Stimulated activated CD4-positive, alpha-beta T cell treated with anti-CD3 and anti-CD28 coated beads, TNF-alpha, amount 100 ng/mL, for 1 hour (primary cell): ENCODE data around the gene PAAF1.

Experiments used
- DNase-seq, 3 donors: peaks; one replicate each; pipeline ENCODE4 v3.0.0-alpha.2; 2020; ENCODE audit warnings: low read depth in 3 of 3, low spot score in 1 of 3

Gene PAAF1

DNA sequence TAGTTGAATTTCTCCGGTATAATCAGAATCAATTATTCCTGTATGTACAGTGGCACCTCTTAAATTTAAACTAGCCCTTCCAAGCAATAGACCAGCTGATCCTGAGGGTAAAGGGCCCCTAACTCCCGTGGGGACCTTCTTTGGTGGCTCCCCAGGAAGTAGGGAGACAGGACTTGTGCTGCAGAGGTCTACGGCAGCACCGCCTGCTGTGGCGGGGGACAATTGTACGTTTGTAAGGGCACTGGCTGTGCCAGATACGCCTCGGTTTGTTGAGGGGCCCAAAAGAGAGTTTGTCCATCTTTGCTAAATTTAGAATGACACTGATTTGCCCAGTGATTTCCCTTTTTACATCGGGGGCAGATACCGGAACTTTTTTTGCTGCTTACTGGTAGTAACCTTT, 68.1 kb downstream of the PAAF1 start:
- no peak for DNase-seq

DNA sequence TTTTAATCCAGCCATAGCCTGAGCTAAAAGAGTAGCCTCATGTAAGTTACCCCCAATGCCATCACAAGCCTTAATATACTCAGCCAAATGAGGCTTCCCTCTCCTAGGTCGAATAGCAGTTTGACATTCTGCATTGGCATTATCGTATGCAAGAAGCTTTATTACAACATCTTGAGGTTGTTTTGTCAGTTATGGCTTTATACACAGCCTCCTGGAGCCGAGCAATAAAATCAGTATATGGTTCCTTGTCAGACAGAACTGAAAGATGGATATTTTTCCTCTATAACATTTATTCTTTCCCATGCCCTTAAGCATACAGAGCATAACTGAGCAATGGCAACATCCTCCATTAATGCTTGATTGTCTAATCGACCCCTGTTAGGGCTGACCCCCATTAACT, 68.6 kb downstream of the PAAF1 start:
- no peak for DNase-seq

DNA sequence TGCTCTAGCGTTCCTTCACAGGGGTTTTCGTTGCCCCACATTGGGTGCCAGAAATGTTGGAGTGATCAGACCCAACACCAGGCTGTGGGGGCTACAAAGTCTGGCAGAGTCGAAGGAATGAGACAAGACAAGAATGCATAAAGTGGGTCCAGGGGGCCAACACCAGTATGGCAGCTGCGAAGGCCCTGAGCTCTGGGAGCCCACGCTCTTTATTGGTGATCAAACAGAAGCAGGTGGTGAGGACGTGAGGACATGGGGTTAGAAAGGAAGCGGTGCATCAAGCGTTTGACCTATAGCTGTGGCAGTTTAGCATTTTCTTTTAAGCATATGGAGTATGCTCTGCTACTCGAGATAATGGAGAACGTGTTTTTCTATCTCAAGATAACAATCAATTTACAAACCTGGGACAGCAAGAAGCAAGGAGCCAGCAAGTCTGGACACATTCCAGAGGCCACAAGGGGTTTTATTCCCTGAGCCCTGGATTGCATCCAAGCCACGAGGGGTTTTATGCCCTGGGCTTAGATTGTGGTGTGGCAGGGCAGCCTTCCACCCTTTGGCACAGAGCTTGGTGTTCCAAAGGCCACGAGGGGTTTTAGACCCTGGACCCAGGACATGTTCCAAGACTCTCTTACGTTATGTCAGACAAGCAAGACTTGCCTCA, 70.1 kb downstream of the PAAF1 start:
- no peak for DNase-seq

DNA sequence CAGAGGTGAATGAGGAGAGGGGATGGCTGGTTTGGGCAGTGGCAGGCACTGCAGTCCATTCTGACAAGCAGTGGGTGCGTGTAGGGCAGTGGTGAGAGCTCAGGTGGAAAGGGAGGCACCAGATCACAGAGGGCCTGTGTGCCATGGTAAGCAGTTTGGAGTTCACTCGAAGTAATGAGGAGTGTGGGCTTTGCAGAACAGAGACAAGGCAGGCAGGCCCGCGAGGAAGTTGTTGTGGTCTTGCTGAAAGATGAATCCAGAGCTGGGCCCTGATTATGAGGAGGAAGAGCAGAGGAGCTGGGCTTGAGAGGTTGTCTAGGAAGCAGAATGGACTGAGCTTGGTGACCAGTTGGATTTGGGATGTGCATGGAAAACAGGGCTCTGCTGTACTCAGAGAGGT, 72.4 kb downstream of the PAAF1 start:
- no peak for DNase-seq

DNA sequence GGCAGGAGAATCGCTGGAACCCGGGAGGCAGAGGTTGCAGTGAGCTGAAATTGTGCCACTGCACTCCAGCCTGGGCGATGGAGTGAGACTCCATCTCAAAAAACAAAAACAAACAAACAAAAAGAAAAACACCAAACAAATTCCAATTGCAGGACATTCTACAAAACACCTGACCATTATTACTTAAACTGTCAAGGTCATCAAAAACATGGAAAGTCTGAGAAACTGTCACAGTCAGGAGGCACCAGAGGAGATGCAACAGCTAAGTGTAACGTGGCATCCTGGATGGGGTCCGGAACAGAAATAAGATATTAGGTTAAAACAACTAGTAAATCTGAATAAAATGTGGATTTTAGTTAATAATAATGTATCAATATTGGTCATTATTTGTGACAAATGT, 73.1 kb downstream of the PAAF1 start:
- no peak for DNase-seq

DNA sequence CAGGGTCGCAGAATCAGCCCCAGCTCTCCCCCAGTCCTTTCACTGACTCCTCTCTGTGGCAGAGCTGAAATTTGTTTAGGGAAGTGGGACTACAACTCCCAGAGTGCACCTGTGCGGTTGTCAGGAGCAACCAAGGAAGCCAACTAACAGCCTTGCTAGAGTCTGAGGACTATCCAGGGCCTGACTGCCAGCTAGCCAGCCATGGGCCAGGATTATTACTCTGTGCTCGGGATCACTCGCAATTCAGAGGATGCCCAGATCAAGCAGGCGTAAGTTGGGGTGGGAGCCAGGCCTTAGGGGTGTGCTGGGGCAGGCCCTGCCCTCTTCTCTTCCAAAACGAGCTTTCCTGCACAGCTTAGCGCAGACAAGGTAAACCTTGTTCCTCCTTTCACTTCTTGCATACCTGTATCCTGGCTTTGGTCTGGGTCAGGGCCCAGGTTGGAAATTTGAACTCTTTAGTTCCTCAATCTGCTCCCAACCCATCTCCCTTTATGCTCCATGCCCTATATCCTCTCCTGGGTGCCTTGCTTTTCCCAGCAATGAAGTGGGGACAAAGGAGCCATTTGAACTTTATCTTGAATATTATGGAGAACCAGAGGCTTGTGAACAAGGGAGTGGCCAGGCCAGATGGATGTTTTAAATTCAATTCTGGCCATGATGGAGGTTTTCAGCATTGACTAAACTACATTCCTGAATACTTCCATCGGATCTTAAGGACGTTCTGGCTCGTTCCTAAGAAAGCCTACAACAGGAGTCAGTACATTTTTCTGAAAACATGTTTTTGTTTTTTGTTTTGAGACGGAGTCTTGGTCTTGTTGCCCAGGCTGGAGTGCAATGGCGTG, 74.3 kb downstream of the PAAF1 start, which contains the start of gene DNAJB13:
Gene DNAJB13 (plus strand): TSS at position 158 of the 842 bp plus-strand sequence. CDS start 44 bp downstream, at position 202.
- DNase-seq, result no peak

DNA sequence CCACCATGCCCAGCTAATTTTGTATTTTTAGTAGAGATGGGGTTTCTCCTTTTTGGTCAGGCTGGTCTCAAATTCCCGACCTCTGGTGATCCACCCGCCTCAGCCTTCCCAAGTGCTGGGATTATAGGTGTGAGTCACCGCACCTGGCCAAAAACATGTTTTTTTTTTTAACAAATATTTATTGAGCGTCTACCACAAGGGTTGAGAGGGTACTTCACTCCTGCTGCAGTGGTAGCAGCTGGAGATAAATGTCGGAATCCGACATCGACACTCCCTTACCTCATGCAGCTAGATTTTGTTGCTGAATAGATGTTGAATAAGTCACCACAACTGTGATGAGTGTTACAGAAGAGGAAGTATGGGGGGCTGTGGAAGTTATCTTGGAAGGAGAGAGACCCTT, 75.0 kb downstream of the PAAF1 start:
- DNase-seq, result no peak

DNA sequence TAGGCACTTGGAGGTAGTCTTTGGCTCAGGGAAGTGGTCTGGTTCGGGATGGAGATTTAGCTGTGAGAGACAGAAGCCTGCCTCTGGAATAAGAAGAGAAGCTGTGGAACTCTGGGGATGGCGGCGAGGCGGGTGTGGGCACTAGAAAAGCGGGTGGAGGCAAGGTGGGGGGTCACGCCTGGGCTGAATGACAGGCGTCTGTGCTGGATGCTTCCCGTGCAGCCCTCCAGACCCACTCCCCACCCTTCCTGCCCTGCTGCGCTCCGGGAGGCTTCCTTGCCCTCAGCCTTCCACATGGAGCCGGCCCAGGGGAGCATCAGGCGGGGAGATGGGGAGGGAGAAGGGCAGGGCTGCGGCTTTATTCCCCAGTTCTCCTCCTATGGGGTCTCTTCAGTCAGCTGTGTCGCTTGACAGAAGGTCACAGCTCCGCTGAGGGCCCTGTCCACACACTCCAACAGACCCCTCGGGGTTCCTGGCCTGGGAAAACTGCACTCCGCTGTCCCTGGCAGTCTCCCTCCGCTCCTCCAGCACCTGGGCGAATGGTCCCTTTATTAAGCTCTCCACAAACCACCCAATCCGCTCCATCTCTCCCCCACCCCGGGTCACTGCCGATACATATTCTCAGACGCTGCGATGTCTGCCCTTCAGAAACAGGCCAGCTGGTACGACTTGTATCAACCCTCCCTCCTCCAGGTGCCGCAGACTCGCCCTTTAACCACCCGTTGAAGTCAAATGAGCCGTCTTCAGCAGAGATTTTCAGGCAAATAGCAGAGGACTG, 80.3 kb downstream of the PAAF1 start:
- DNase-seq, result no peak

DNA sequence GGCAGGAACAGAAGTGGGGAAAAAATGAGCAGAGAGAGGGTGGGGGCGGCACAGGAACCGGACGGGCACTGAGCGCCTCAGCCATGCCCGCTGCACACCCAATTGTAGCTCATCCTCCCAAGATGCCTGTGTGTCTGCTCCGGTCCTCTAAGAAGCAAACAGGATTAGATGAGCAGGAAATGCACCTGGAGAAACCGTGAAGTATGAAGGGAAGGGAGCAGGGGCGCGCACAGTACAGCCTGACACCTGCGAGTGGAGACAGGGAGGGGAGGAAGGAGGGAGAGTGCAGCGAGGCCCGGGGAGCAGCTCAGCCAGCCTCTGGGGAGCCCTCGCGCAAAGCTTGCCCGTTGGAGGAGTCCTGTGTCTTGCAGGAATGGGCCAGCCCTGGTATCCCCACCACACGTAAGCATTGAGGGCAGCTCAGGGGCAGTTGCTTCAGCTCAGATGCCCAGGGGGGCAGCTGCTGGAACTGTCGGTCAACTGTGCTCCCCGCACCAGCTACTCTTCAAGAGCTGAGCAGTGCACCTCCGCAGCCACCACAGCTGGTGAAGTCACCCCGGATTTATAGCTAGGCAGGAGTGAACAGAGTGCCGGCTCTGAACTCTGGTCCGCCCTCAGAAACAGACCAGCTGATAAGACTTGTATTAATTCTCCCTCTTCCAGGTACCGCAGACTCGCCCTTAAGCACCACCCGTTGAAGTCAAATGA, 81.0 kb downstream of the PAAF1 start:
- DNase-seq, result no peak

DNA sequence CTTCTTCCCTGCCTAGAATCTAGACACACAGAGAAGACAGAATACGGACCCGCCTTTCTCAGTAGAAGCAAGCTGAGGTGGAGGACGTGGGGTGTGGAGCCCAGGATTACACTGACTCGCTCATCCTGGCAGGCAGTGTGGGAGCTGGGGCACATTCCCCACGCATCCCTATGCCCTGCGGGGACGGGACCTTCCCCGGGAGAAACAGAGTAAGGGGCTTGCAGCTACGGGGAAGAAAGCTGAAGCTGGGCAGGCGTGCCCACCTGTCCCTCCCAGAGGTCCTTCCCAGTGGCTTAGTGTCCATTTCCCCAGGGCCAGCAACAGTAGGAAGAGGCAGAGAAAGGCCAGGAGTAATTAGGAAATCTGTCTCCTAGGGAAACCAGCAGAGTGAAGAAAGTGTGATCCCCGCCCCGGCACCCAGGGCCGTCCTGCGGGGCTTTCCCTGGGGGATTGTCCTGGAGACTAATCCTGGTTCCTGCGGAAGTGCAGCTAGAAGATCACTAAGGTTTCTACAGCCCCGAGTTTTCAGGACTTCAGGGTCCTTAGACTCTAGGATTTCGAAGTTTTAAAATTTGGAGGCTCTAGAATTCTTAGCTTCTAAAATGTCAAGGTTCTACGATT, 81.8 kb downstream of the PAAF1 start:
- DNase-seq, result no peak

DNA sequence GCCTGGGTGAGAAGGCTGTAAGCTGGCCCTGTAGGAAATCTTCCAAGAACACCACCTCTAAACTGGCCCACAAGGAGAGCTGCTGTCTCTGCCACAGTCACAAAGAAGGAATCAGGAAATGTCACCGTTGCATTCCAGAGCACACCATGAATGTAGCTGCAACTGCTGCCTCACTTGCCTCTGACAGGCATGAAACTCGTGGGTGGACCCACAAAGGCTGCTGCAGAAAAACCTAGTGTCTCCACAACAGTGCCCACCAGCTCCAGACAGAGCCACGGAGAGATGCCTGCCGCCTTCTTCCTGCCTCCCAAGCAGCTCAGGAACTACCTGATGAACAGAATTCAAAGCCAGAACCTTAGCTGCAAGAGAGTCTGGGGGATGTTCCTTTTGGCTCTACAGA, 84.5 kb downstream of the PAAF1 start:
- DNase-seq, result no peak

DNA sequence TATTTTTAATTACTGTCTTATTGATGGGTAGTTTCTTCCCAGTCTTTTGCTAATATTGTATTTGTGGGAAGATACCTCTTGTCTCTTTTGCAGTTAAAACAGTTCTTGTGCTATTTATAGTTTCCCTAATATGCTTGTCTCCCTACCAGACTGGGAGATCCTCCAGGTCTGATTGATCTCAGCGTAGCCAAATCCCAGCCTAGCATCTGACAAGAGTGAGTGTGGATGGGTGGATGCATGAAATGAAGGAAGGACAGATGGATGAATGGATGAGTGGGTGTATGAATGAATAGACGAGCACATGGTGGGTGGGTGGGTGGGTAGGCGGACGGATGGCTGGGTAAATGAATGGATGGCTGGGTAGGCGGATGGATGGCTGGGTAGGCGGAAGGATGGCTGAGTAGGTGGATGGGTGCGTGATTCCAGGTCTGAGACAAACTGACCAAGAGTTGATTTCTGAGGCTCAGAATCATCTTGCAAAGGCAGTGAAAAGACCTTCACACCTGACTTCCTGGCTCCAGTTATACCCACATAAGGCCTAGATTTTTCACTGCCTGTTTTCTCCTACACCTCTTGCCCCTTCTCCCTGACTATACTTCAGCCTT, 85.4 kb downstream of the PAAF1 start:
- no peak for DNase-seq

DNA sequence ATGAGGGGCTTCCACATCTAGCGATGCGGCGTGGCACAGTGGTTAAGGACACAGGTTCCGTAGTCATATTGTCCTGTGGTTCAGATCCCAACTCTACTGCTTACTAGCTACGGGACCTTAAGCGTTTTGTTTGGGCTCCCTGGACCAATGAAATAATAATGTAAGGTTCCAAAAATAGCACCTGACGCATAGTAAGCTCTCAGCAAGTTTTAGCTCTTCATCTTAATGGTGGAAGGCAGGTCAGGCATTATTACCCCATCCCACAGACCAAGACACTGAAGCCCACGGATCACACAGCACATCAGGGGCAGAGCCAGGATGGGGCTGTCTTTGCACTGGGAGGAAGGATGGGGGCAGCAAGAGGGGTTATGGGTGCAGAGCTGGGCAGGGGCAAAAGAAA, 87.1 kb downstream of the PAAF1 start:
- no peak for DNase-seq

DNA sequence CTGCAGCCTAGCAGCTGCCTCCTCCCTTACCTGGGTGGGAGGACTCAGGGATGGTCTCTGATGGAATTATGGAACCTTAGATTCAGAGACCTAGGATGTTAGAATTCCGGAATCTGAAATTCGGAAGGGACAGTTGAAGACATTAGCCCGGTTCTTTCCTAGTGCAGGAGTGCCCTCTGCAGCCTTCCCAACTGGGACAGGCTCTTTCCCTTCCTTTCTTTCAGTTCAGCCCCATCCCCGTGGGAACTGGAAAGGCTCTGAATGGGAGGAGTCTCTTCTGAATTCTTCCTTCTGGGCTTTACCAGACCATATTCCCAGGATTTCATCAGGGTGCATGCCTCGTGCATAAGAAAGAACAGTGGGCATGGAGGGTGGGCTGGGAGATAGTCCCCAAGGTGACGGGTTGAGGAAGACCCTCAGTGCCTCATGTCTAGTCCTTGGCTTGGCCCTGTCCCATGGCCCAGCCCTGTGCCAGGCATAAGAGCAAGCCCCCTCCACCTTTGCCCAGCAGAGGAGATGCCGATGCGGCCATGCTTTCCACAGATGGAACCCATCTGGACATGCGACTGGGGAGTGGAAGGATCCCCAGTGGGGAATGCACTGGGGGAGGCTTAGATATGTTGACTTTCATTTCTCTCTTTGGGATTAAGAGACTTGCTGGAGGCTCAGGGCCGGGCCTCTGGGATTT, 88.4 kb downstream of the PAAF1 start:
- no peak for DNase-seq

DNA sequence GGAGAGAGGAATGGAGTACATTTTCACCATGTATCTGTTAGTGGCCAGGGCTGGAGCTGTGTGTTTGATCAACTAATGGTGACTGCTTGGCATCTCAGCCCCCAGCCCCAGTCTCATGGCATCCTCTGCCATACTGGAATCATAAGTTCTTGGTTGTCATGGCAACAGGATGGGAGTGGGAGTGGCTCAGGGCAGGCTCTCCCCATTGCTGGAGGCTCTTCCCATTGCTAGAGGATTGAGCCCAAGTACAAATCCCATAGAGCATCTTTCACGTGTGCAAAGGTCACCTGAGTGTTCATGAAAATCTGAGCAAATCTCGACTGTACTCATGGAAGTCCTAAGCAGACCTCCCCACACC, 88.9 kb downstream of the PAAF1 start:
- DNase-seq, result no peak

DNA sequence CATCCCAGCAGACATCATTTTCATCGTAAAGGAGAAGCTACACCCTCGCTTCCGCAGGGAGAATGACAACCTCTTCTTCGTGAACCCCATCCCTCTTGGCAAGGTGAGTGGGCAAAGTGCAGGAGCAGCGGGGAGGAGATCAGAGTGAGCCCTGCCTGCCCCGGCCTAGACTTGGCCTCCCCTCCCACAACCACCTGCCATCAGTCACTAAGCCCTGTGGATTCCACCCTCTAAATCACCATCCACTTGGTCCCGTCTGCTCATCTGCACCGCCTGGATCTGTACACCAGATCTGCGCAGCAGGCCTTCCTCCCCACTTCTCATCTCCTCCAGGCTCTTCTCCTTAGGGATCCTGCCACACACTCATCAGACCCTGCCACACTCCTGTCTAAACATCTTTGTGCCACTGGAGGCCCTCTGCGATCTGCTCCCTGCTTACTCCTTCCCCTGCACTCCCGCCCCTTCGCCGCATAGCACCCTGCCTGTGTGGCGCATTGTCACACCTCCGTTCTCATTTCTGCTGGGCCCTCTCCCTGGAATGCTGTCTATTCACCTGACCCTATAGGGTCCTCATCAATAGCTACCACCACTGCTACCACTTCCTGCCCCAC, 91.7 kb downstream of the PAAF1 start:
- no peak for DNase-seq

DNA sequence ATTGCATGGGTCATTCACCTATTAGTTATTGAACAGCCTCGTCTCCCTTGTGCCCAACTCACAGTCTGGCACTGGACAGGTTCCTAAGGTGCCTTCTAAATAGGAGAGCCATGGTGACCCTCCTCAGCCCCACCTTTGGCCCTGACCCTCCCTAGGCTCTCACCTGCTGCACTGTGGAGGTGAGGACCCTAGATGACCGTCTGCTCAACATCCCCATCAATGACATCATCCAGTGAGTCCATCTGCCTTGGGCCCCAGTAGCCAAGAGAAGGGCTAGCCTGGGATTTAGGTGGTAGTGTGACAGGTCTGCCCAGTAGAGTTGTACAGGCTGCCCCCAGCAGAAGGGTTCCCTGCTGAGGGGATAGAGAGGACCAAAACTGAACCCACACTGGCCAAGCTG, 92.3 kb downstream of the PAAF1 start:
- no peak for DNase-seq

DNA sequence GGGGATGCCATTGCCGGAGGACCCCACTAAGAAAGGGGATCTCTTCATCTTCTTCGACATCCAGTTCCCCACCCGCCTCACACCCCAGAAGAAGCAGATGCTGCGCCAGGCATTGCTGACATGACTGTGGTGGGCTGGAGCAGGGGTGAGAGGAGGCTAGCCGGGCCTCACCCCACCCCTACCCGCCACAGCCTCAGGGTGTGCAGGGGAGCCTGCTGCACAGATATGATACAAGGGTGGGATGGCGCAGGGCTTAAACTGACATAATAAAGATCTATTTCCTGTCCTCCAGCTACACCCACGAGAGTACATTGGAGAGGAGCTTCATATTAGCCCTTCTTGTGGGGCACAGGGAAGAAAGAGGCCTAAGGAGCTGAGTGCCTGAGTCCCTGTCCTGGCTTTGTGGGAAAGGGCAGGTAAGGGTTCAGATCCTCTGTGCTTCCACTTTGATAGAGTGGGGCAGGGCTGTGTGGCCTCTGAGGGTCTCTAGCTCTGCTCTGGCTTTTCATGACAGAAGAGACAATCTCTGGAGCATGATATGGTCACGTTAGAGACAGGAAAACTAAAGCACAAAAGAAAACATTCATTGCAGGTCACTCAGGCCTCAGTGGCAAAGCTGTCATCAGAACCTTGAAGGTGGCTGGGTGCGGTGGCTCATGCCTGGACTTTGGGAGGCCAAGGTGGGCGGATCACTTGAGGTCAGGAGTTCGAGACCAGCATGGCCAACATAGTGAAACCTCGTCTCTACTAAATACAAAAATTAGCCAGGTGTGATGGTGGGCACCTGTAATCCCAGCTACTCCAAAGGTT, 93.4 kb downstream of the PAAF1 start:
- no peak for DNase-seq
